Panc1 (cell line): Measurements from ENCODE around the gene RNF225.

ENCODE experiments used
- CTCF ChIP-seq: fragments of 450-650 bp; IDR thresholded peaks from 2 replicates; pipeline ENCODE4 v1.5.1; 2017; ENCODE audit warnings: mild to moderate bottlenecking
- POLR2AphosphoS5 ChIP-seq: IDR thresholded peaks from 2 replicates; pipeline ENCODE4 v1.6.1; 2012; ENCODE audit warnings: mild to moderate bottlenecking, low read depth, low read length, moderate library complexity
- TCF7L2 ChIP-seq: IDR thresholded peaks from 2 replicates; pipeline ENCODE4 v1.6.1; 2011; ENCODE audit warnings: mild to moderate bottlenecking, low read depth, low read length, inconsistent platforms
- TF ChIP-seq, protein P1 (sequence below), 2 experiments: IDR thresholded peaks; 2 replicates each; pipeline ENCODE4 v1.6.1; 2011 to 2012; ENCODE audit warnings: low read depth in 2 of 2, control low read depth in 1 of 2, low read length in 1 of 2, mild to moderate bottlenecking in 1 of 2, moderate library complexity in 1 of 2; ENCODE audit not compliant: insufficient read depth in 1 of 2

DNA sequence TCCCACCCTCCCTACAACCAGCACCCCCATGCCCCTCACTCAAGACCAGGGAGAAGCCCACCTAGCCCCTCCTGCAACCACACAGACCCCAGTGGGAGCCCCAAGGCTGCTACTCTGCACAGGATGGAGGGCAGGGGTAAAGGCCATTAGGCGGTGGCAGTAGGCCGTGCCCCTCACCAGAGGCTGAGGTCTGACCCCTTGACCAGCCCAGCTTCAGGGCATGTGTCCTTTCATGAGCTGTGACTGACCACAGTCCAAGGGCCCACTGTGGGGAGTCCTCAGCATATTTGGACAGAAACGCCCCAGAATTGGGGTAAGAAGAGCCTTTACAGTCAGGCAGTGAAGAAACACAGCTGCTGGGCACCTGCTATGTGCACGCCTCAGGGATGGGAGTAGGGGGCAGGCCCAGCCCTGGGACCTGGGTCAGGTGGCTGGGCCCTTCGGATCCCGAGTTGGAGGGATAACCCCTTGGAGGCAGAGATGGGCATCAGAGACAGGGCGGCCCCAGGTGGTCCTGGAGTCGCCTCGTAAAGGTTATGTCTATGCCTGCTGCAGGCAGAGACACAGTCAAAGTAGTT lies 10.1 kb upstream of the RNF225 start:
- no peak for TF ChIP-seq CTCF
- TF ChIP-seq, protein P1, sequence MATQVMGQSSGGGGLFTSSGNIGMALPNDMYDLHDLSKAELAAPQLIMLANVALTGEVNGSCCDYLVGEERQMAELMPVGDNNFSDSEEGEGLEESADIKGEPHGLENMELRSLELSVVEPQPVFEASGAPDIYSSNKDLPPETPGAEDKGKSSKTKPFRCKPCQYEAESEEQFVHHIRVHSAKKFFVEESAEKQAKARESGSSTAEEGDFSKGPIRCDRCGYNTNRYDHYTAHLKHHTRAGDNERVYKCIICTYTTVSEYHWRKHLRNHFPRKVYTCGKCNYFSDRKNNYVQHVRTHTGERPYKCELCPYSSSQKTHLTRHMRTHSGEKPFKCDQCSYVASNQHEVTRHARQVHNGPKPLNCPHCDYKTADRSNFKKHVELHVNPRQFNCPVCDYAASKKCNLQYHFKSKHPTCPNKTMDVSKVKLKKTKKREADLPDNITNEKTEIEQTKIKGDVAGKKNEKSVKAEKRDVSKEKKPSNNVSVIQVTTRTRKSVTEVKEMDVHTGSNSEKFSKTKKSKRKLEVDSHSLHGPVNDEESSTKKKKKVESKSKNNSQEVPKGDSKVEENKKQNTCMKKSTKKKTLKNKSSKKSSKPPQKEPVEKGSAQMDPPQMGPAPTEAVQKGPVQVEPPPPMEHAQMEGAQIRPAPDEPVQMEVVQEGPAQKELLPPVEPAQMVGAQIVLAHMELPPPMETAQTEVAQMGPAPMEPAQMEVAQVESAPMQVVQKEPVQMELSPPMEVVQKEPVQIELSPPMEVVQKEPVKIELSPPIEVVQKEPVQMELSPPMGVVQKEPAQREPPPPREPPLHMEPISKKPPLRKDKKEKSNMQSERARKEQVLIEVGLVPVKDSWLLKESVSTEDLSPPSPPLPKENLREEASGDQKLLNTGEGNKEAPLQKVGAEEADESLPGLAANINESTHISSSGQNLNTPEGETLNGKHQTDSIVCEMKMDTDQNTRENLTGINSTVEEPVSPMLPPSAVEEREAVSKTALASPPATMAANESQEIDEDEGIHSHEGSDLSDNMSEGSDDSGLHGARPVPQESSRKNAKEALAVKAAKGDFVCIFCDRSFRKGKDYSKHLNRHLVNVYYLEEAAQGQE (IDR thresholded peaks at IDR 0.05; ENCODE audit: insufficient read depth in 1 of 2, low read depth in 2 of 2, low read length in 1 of 2), result no peak
- no peak for TF ChIP-seq POLR2AphosphoS5
- TF ChIP-seq TCF7L2, result no peak
